Vagina (tissue), 2 donors: ENCODE results near the gene RBM10. TPM values are rescaled to one million over a fixed set of nuclear protein-coding genes. Genes with fewer than 3 reads are reported as not detected.

Source experiments
- DNase-seq, 2 donors: peaks; one replicate each; pipeline ENCODE4 v3.0.0-alpha.2; 2017; ENCODE audit errors: extremely low spot score in 2 of 2
- H3K27ac ChIP-seq: fragments of 200-600 bp; sonication (generic); one replicate; pipeline ENCODE4 v1.5.1; 2019
- H3K27me3 ChIP-seq: fragments of 200-600 bp; sonication (generic); one replicate; pipeline ENCODE4 v1.5.1; 2019
- H3K36me3 ChIP-seq, 2 donors: fragments of 200-600 bp; sonication (generic); one replicate each; pipeline ENCODE4 v1.5.1; 2017 to 2019
- H3K4me1 ChIP-seq: fragments of 200-600 bp; sonication (generic); one replicate; pipeline ENCODE4 v1.5.1; 2019
- H3K4me3 ChIP-seq, 2 donors: fragments of 200-600 bp; sonication (generic); 1 replicate in 1 of 2; 2 replicates in 1 of 2; pipeline ENCODE4 v1.5.1; 2016 to 2019
- H3K9me3 ChIP-seq: fragments of 200-600 bp; sonication (generic); one replicate; pipeline ENCODE4 v1.5.1; 2019
- CTCF ChIP-seq, 3 experiments: fragments of 450-650 bp in 2 of 3; fragments of 200-600 bp in 1 of 3; sonication (generic) in 1 of 3; IDR thresholded peaks; one replicate each; pipeline ENCODE4 v1.5.1; 2017 to 2019; ENCODE audit warnings: antibody characterized with exemption in 3 of 3, mild to moderate bottlenecking in 2 of 3, moderate library complexity in 2 of 3
- POLR2A ChIP-seq, 2 donors: fragments of 450-650 bp; IDR thresholded peaks; one replicate each; pipeline ENCODE4 v1.6.1; 2017; ENCODE audit warnings: antibody characterized with exemption in 2 of 2, mild to moderate bottlenecking in 2 of 2, moderate library complexity in 2 of 2
- POLR2AphosphoS5 ChIP-seq, 2 donors: sonication (generic); formaldehyde crosslinking; IDR thresholded peaks; one replicate each; pipeline ENCODE4 v1.9.0; 2017; ENCODE audit warnings: antibody characterized with exemption in 2 of 2, mild to moderate bottlenecking in 2 of 2, low read depth in 1 of 2; ENCODE audit not compliant: insufficient read depth in 1 of 2
- intact Hi-C: fragments of 100-400 bp; cut with DNase I; formaldehyde crosslinking; loops from one replicate; pipeline ENCODE4 v1.15.1; 2023
- total RNA-seq: library from RNA; depleted of rRNA; stranded (reverse); fragments of >200 nt; gene quantifications from one replicate; pipeline ENCODE4 v1.2.3, GENCODE V29; 2016

Gene RBM10
- total RNA-seq, 1 donor from 2014 or later, result 32.4 TPM

- intact Hi-C loops, result no loop called here
- no peak for TF ChIP-seq POLR2AphosphoS5 (IDR thresholded peaks at IDR 0.05; ENCODE audit: insufficient read depth in 1 of 2, low read depth in 1 of 2)
- TF ChIP-seq CTCF (IDR thresholded peaks at IDR 0.05), result no peak
- TF ChIP-seq POLR2A (IDR thresholded peaks at IDR 0.05), result no peak
- no peak for DNase-seq
- H3K9me3 ChIP-seq, result no peaks in the 10 kb centered on the region
- no peaks in the 10 kb centered on the region for H3K27me3 ChIP-seq
- H3K4me3 ChIP-seq, result no peak overlapping the region
- peaks cover 5 to 89% of the 10 kb centered on the region in 2 donors for H3K36me3 ChIP-seq
- H3K27ac ChIP-seq, result no peak overlapping the region
- H3K4me1 ChIP-seq, result peaks cover 18% of the 10 kb centered on the region
Observed at GRCh38 chrX:47202316-47202715, 57.3 kb downstream of the RBM10 start.

- intact Hi-C loops, result no loop called here
- no peak overlapping the region for H3K4me3 ChIP-seq
- no peak overlapping the region for H3K27ac ChIP-seq
- TF ChIP-seq POLR2AphosphoS5 (IDR thresholded peaks at IDR 0.05; ENCODE audit: insufficient read depth in 1 of 2, low read depth in 1 of 2), result no peak
- no peaks in the 10 kb centered on the region for H3K9me3 ChIP-seq
- H3K4me1 ChIP-seq, result peaks cover 12% of the 10 kb centered on the region
- H3K27me3 ChIP-seq, result no peaks in the 10 kb centered on the region
- peaks cover 5 to 95% of the 10 kb centered on the region in 2 donors for H3K36me3 ChIP-seq
- no peak for DNase-seq
Observed at GRCh38 chrX:47202877-47203276, 57.9 kb downstream of the RBM10 start.

- intact Hi-C loops, result no loop called here
- Histone ChIP-seq H3K9me3 (no peaks in the 10 kb centered on the region), H3K4me1 (no peaks in the 10 kb centered on the region), H3K27ac (no peak overlapping the region), H3K27me3 (no peaks in the 10 kb centered on the region), H3K4me3 (no peak overlapping the region), H3K36me3 (peaks cover 11 to 96% of the 10 kb centered on the region in 2 donors)
- DNase-seq, result no peak
- TF ChIP-seq POLR2A (IDR thresholded peaks at IDR 0.05) (no peak), CTCF (IDR thresholded peaks at IDR 0.05) (no peak)
Observed at GRCh38 chrX:47204970-47205369, 59.9 kb downstream of the RBM10 start.

DNA sequence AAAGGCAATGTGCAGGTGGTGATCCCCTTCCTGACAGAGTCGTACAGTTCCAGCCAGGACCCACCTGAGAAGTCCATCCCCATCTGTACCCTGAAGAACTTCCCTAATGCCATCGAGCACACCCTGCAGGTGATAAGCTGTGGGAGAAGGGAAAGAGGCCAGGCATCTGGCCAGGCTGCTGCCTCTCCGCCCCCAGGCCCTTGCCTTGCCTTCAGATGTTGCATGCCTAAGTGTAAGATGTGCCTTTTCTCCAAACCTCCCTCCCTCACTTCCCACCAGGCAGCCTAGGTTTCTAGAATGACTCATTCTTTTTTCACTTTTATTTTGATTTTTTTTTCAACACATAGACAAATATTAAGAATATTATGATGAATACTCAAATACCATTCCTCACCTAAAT, 61.3 kb downstream of the RBM10 start:
- Histone ChIP-seq H3K27ac (no peak overlapping the region), H3K36me3 (peaks cover 7 to 96% of the 10 kb centered on the region in 2 donors), H3K4me3 (no peak overlapping the region), H3K9me3 (no peaks in the 10 kb centered on the region), H3K4me1 (no peaks in the 10 kb centered on the region), H3K27me3 (no peaks in the 10 kb centered on the region)
- intact Hi-C loops, result no loop called here
- no peak for DNase-seq
- TF ChIP-seq POLR2AphosphoS5 (IDR thresholded peaks at IDR 0.05; ENCODE audit: insufficient read depth in 1 of 2, low read depth in 1 of 2), result no peak
- TF ChIP-seq CTCF (IDR thresholded peaks at IDR 0.05), result no peak
- no peak for TF ChIP-seq POLR2A (IDR thresholded peaks at IDR 0.05)

- Histone ChIP-seq H3K27ac (no peak overlapping the region), H3K4me1 (no peaks in the 10 kb centered on the region), H3K9me3 (no peaks in the 10 kb centered on the region), H3K27me3 (no peaks in the 10 kb centered on the region), H3K4me3 (no peak overlapping the region), H3K36me3 (peaks cover 7 to 96% of the 10 kb centered on the region in 2 donors)
- intact Hi-C loops, result no loop called here
- no peak for DNase-seq
- TF ChIP-seq POLR2A (IDR thresholded peaks at IDR 0.05) (no peak), POLR2AphosphoS5 (IDR thresholded peaks at IDR 0.05; ENCODE audit: insufficient read depth in 1 of 2, low read depth in 1 of 2) (no peak), CTCF (IDR thresholded peaks at IDR 0.05) (no peak)
Observed at GRCh38 chrX:47208108-47208507, 63.1 kb downstream of the RBM10 start.
